Measurements from ENCODE around the gene CALCB. TPM values are rescaled to one million over a fixed set of nuclear protein-coding genes. Genes with fewer than 3 reads are reported as not detected.
"Not testable (repeated sequence)": the region's sequence is repeated elsewhere in the genome, so short reads cannot be mapped to it uniquely, and the experiment has no call there.

CALCB gene
- total and polyA plus RNA-seq, 2 of the 8 experiments (the other 6 are each of a cell fraction or from before 2014, with no cell fraction given): 3.7 to 4.2 TPM

- H3K56ac ChIP-seq (replicated peaks; ENCODE audit: insufficient read length, low read depth, low read length); H3K9ac ChIP-seq (replicated peaks in 1 of 4; ENCODE audit: extremely low read depth in 1 of 4, low read depth in 3 of 4, low read length in 3 of 4); H2BK20ac ChIP-seq (ENCODE audit: low read length); DNase-seq (ENCODE audit: low read depth in 1 of 2, low spot score in 2 of 2); H3K79me1 ChIP-seq (ENCODE audit: low read depth, low read length); H2BK5ac ChIP-seq (ENCODE audit: low read depth, low read length); H4K91ac ChIP-seq (replicated peaks; ENCODE audit: insufficient read length, low read length); H4K5ac ChIP-seq (ENCODE audit: insufficient read length, low read depth, low read length); H2AK5ac ChIP-seq (ENCODE audit: low read depth, low read length); H3K18ac ChIP-seq (ENCODE audit: extremely low read depth, low read length); H2AFZ ChIP-seq (ENCODE audit: low read length); H2BK15ac ChIP-seq (ENCODE audit: low read length); H4K8ac ChIP-seq (ENCODE audit: extremely low read depth, insufficient read depth, low read length); H3K23me2 ChIP-seq (ENCODE audit: low read depth, low read length); POLR2A ChIA-PET (ENCODE audit: partially characterized antibody); H3K27ac ChIP-seq (ENCODE audit: low read depth, low read length); H3K4ac ChIP-seq (replicated peaks; ENCODE audit: insufficient read length, low read depth, low read length); H3K23ac ChIP-seq (ENCODE audit: insufficient read length); H3K14ac ChIP-seq (ENCODE audit: insufficient read length); H2BK12ac ChIP-seq (ENCODE audit: low read depth, low read length); H3K4me3 ChIP-seq (ENCODE audit: extremely low read depth in 1 of 4, insufficient read depth in 2 of 4, low read depth in 3 of 4, low read length in 4 of 4); H2BK120ac ChIP-seq (replicated peaks; ENCODE audit: low read depth, low read length); H3K36me3 ChIP-seq (ENCODE audit: control insufficient read depth in 2 of 4, insufficient read depth in 4 of 4, low read length in 3 of 4); H4K20me1 ChIP-seq (replicated peaks in 1 of 2; ENCODE audit: control insufficient read depth in 1 of 2, insufficient read depth in 2 of 2, low read length in 2 of 2); H3K4me1 ChIP-seq (replicated peaks in 1 of 4; ENCODE audit: control insufficient read depth in 3 of 4, insufficient read depth in 4 of 4, low read length in 3 of 4); H3K4me2 ChIP-seq (ENCODE audit: insufficient read depth in 1 of 2, low read depth in 2 of 2, low read length in 2 of 2); H3K79me2 ChIP-seq (ENCODE audit: control insufficient read depth in 1 of 2, insufficient read depth in 2 of 2, low read length in 2 of 2); H3K9me3 ChIP-seq (ENCODE audit: insufficient read depth in 2 of 2, low read depth in 1 of 2, low read length in 1 of 2); FAIRE-seq: not testable (repeated sequence)
- 91% methylated on average over 7 of the region's 7 CpGs; no CpG with 5 or more reads in 1 of the 2 experiments for WGBS, 2 experiments (ENCODE audit: extremely low coverage in 1 of 2, insufficient coverage in 1 of 2, insufficient read length in 1 of 2, insufficient replicate concordance in 2 of 2, low coverage in 1 of 2, low lambda C conversion rate in 2 of 2, missing lambda C conversion rate in 1 of 2)
- peak in 1 of 2 experiments; percentile 73; a peak in 1 of 3 replicates for TF ChIP-seq EP300 (IDR thresholded peaks at IDR 0.05; ENCODE audit: borderline replicate concordance in 1 of 2, low read depth in 2 of 2, low read length in 2 of 2)
- CTCF ChIA-PET (ENCODE audit: partially characterized antibody): interaction anchor here (1.9 kb wide), 1 partner anchor 15 kb away, joined by 4 read pairs; no protein-coding TSS in a partner anchor
- peaks cover 4 to 24% (median 20%) of the 10 kb centered on the region in 4 experiments for H3K27me3 ChIP-seq (replicated peaks in 1 of 4; ENCODE audit: control insufficient read depth in 3 of 4, extremely low read depth in 1 of 4, insufficient read depth in 3 of 4, low read length in 3 of 4)
These were observed 3.6 kb upstream of the CALCB start for GRCh38 chr11:15069751-15070150.
